IMR-90 (cell line): ENCODE measurements around the gene RNGTT. TPM values are rescaled to one million over a fixed set of nuclear protein-coding genes. Genes with fewer than 3 reads are reported as not detected.

Experiments used
- ATAC-seq: fragments of 200-7000 bp; cut with Tn5 transposase; 2 replicates; pipeline ENCODE4 v1.9.1; 2020; ENCODE audit warnings: low read depth, mild to moderate bottlenecking, moderate library complexity
- BruUV-seq: library from RNA; stranded (reverse); fragments of 400-500 nt; replicated peaks from 2 replicates; lab custom pipeline; 2021; lab: Mats Ljungman, UMichigan
- CTCF ChIA-PET: fragments of 300-600 bp; formaldehyde crosslinking; extraction: SDS; loops from one replicate; lab custom pipeline; 2021; ENCODE audit warnings: antibody characterized with exemption; lab: Yijun Ruan, JAX
- POLR2A ChIA-PET: fragments of 300-600 bp; sonication (Branson Sonifier 250); formaldehyde crosslinking; loops from one replicate; lab custom pipeline; 2022; ENCODE audit warnings: antibody characterized with exemption; ENCODE audit not compliant: unreplicated experiment; lab: Charles Lee
- DNase-seq: peaks from one replicate; pipeline ENCODE4 v3.0.0; 2013
- H2AFZ ChIP-seq: replicated peaks from 2 replicates; pipeline ENCODE3; 2013; ENCODE audit warnings: low read length, mild to moderate bottlenecking; ENCODE audit not compliant: poor library complexity
- H2AK5ac ChIP-seq: 2 replicates; pipeline ENCODE4 v1.6.1; 2013; ENCODE audit warnings: low read depth, low read length, inconsistent platforms
- H2AK9ac ChIP-seq: replicated peaks from 2 replicates; pipeline ENCODE3; 2013; ENCODE audit warnings: mild to moderate bottlenecking, low read depth, low read length, moderate library complexity; ENCODE audit not compliant: poor library complexity
- H2BK120ac ChIP-seq: 2 replicates; pipeline ENCODE4 v1.6.1; 2013; ENCODE audit warnings: low read depth, low read length, inconsistent platforms
- H2BK15ac ChIP-seq: 3 replicates; pipeline ENCODE4 v1.6.1; 2013; ENCODE audit warnings: low read depth, low read length, inconsistent platforms
- H2BK20ac ChIP-seq: 2 replicates; pipeline ENCODE4 v1.6.1; 2013; ENCODE audit warnings: low read depth, mild to moderate bottlenecking, inconsistent platforms, low read length, moderate library complexity
- H2BK5ac ChIP-seq: 2 replicates; pipeline ENCODE4 v1.6.1; 2013; ENCODE audit warnings: mild to moderate bottlenecking, low read depth, low read length, inconsistent platforms; ENCODE audit not compliant: poor library complexity, severe bottlenecking
- H3K14ac ChIP-seq: replicated peaks from 2 replicates; pipeline ENCODE4 v1.6.1; 2013; ENCODE audit warnings: low read depth, low read length, inconsistent platforms
- H3K18ac ChIP-seq: 2 replicates; pipeline ENCODE4 v1.6.1; 2013; ENCODE audit warnings: low read depth, low read length, control low read depth
- H3K23ac ChIP-seq: 2 replicates; pipeline ENCODE4 v1.6.1; 2013; ENCODE audit warnings: low read depth, low read length, inconsistent platforms
- H3K27ac ChIP-seq: 2 replicates; pipeline ENCODE4 v1.5.1; 2013; ENCODE audit warnings: mild to moderate bottlenecking, control low read depth, low read length; ENCODE audit not compliant: insufficient read depth
- H3K27me3 ChIP-seq: 2 replicates; pipeline ENCODE4 v1.6.1; 2013; ENCODE audit warnings: low read length; ENCODE audit not compliant: control insufficient read depth, insufficient read depth
- H3K36me3 ChIP-seq: 2 replicates; pipeline ENCODE4 v1.6.1; 2013; ENCODE audit warnings: low read length, mixed read lengths; ENCODE audit not compliant: control insufficient read depth, insufficient read depth
- H3K4ac ChIP-seq: 2 replicates; pipeline ENCODE4 v1.6.1; 2013; ENCODE audit warnings: low read depth, low read length, inconsistent platforms
- H3K4me1 ChIP-seq: 2 replicates; pipeline ENCODE4 v1.6.1; 2013; ENCODE audit warnings: low read length, mixed read lengths; ENCODE audit not compliant: control insufficient read depth, insufficient read depth
- H3K4me2 ChIP-seq: 2 replicates; pipeline ENCODE4 v1.6.1; 2013; ENCODE audit warnings: low read depth, mild to moderate bottlenecking, control low read depth, low read length, moderate library complexity
- H3K4me3 ChIP-seq: 2 replicates; pipeline ENCODE4 v1.5.1; 2013; ENCODE audit warnings: low read depth, mild to moderate bottlenecking, control low read depth, low read length, moderate library complexity; ENCODE audit not compliant: insufficient read depth
- H3K56ac ChIP-seq: 2 replicates; pipeline ENCODE4 v1.6.1; 2013; ENCODE audit warnings: low read length, inconsistent platforms; ENCODE audit not compliant: insufficient read depth; ENCODE audit errors: extremely low read depth
- H3K79me1 ChIP-seq, 2 experiments: 2 replicates each; pipeline ENCODE4 v1.6.1; 2013; ENCODE audit warnings: low read length in 2 of 2, inconsistent platforms in 1 of 2, low read depth in 1 of 2
- H3K9ac ChIP-seq: 2 replicates; pipeline ENCODE4 v1.6.1; 2013; ENCODE audit warnings: low read depth, low read length, control low read depth
- H3K9me1 ChIP-seq: 2 replicates; pipeline ENCODE4 v1.6.1; 2013; ENCODE audit warnings: low read length, inconsistent platforms; ENCODE audit not compliant: insufficient read depth
- H3K9me3 ChIP-seq: 2 replicates; pipeline ENCODE4 v1.6.1; 2013; ENCODE audit warnings: low read length; ENCODE audit not compliant: control insufficient read depth, insufficient read depth
- H4K20me1 ChIP-seq: 2 replicates; pipeline ENCODE4 v1.6.1; 2013; ENCODE audit warnings: low read length, inconsistent platforms; ENCODE audit not compliant: insufficient read depth
- H4K5ac ChIP-seq: 2 replicates; pipeline ENCODE4 v1.6.1; 2013; ENCODE audit warnings: mild to moderate bottlenecking, low read depth, low read length, control low read depth
- H4K8ac ChIP-seq, 2 experiments: 2 replicates each; pipeline ENCODE4 v1.6.1; 2013; ENCODE audit warnings: low read depth in 2 of 2, low read length in 2 of 2, control low read depth in 1 of 2, inconsistent platforms in 1 of 2
- H4K91ac ChIP-seq: 2 replicates; pipeline ENCODE4 v1.6.1; 2013; ENCODE audit warnings: low read depth, low read length, inconsistent platforms; ENCODE audit not compliant: insufficient read depth
- BHLHE40 ChIP-seq: fragments of 150-350 bp; IDR thresholded peaks from 2 replicates; pipeline ENCODE4 v1.6.1; 2016; ENCODE audit warnings: mild to moderate bottlenecking, low read depth, low read length
- CEBPB ChIP-seq: IDR thresholded peaks from 2 replicates; pipeline ENCODE4 v1.6.1; 2012; ENCODE audit warnings: low read depth, low read length, improper control_type of control experiment
- CHD1 ChIP-seq: IDR thresholded peaks from 2 replicates; pipeline ENCODE4 v1.6.1; 2012; ENCODE audit warnings: low read depth, low read length, improper control_type of control experiment
- CTCF ChIP-seq: conservative IDR thresholded peaks from 2 replicates; pipeline ENCODE4 v1.5.1; 2012; ENCODE audit warnings: mild to moderate bottlenecking, low read depth, low read length, improper control_type of control experiment
- ELK1 ChIP-seq: fragments of 150-350 bp; IDR thresholded peaks from 2 replicates; pipeline ENCODE4 v1.6.1; 2016; ENCODE audit warnings: low read depth, mild to moderate bottlenecking, low read length, moderate library complexity, borderline replicate concordance
- FOS ChIP-seq: fragments of 150-350 bp; IDR thresholded peaks from 2 replicates; pipeline ENCODE4 v1.6.1; 2016; ENCODE audit warnings: low read depth, low read length
- MXI1 ChIP-seq: IDR thresholded peaks from 2 replicates; pipeline ENCODE4 v1.6.1; 2012; ENCODE audit warnings: low read depth, mild to moderate bottlenecking, low read length, moderate library complexity, borderline replicate concordance
- NFE2L2 ChIP-seq: fragments of 150-350 bp; IDR thresholded peaks from 2 replicates; pipeline ENCODE4 v1.6.1; 2016; ENCODE audit warnings: low read depth, mild to moderate bottlenecking, low read length
- POLR2A ChIP-seq: IDR thresholded peaks from 2 replicates; pipeline ENCODE4 v1.6.1; 2012; ENCODE audit warnings: mild to moderate bottlenecking, low read depth, low read length
- RCOR1 ChIP-seq: IDR thresholded peaks from 2 replicates; pipeline ENCODE4 v1.6.1; 2012; ENCODE audit warnings: mild to moderate bottlenecking, low read length, improper control_type of control experiment; ENCODE audit not compliant: insufficient replicate concordance
- USF2 ChIP-seq: fragments of 150-350 bp; IDR thresholded peaks from 2 replicates; pipeline ENCODE4 v1.6.1; 2017; ENCODE audit warnings: mild to moderate bottlenecking, antibody characterized with exemption, low read length, low read depth
- WGBS, 2 experiments: methylation state at CpG; one replicate each; pipeline versions ENCODE4 v1.1.5 to v1.1.7; 2013; ENCODE audit warnings: missing lambda C conversion rate in 2 of 2; ENCODE audit not compliant: insufficient read length in 1 of 2; ENCODE audit errors: extremely low coverage in 2 of 2; 5-methylcytosine and 5-hydroxymethylcytosine counted together
- dilution Hi-C: fragments of 300-500 bp; cut with HindIII; formaldehyde crosslinking; loops from one replicate; pipeline ENCODE4 v1.14.3; 2018; ENCODE audit warnings: low sequenced_read_pairs; ENCODE audit not compliant: unreplicated experiment
- in situ Hi-C: fragments of 300-500 bp; cut with MboI; formaldehyde crosslinking; loops from 3 replicates; pipeline ENCODE4 v1.14.3; 2019; ENCODE audit warnings: low sequenced_read_pairs, inconsistent platforms, mixed read lengths
- intact Hi-C: fragments of 100-400 bp; cut with micrococcal nuclease; formaldehyde crosslinking; loops from 2 replicates; pipeline ENCODE4 v1.10.0; 2022
- polyA plus RNA-seq, 3 experiments: library from polyadenylated mRNA; depleted of rRNA; stranded (reverse); fragments of >200 nt; gene quantifications; 2 replicates each; pipeline ENCODE4 v1.2.3, GENCODE V29; 2012; ENCODE audit warnings: low replicate concordance in 1 of 3
- total RNA-seq: library from RNA; depleted of rRNA; stranded (reverse); fragments of >200 nt; gene quantifications from 2 replicates; pipeline ENCODE4 v1.2.3, GENCODE V29; 2012

Gene RNGTT
- total and polyA plus RNA-seq, 2 of the 4 experiments (the other 2 are of a cell fraction), result 5.4 to 21.7 TPM

DNA sequence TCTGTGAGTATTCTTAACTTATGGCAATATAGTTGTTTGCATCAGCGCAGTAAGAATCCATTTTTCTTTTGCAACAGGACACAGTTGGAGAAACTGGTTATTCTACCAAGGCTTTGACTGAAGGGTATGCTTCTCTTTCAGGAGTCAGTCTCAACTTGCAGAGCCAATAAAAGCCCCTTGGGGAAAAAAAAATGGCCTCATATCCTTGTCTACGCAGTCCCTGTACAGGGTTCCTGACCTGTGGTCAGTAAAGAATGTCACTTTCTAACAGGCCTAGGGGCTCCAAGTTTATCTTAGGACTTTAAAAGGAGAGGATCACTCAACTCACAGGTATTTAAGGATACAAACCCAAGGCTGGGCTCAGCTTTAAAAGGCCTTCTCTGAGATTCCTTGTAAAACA is 6.9 kb upstream of the RNGTT start:
- Histone ChIP-seq H4K5ac (no peak overlapping the region), H2BK120ac (no peak overlapping the region), H3K9me3 (no peaks in the 10 kb centered on the region; the same call in 1 of the 2 replicates), H4K8ac (no peak overlapping the region), H2AK9ac (no peak overlapping the region), H3K36me3 (no peaks in the 10 kb centered on the region), H3K27me3 (peaks cover 3% of the 10 kb centered on the region; the same call in 1 of the 2 replicates), H2AK5ac (no peak overlapping the region), H3K9me1 (no peaks in the 10 kb centered on the region), H4K20me1 (no peaks in the 10 kb centered on the region), H2BK15ac (no peak overlapping the region), H2AFZ (no peak overlapping the region), H2BK5ac (no peak overlapping the region), H3K18ac (no peak overlapping the region), H3K4me2 (no peak overlapping the region), H3K27ac (no peak overlapping the region), H3K4ac (no peak overlapping the region), H3K14ac (no peak overlapping the region), H3K4me1 (no peaks in the 10 kb centered on the region), H3K79me1 (no peaks in the 10 kb centered on the region), H3K9ac (no peak overlapping the region), H3K4me3 (no peak overlapping the region), H3K56ac (no peak overlapping the region), H3K23ac (no peak overlapping the region), H2BK20ac (no peak overlapping the region), H4K91ac (no peak overlapping the region)
- in situ Hi-C loops, result no loop called here
- TF ChIP-seq POLR2A, result no peak
- TF ChIP-seq CEBPB, result no peak
- no peak for TF ChIP-seq MXI1
- TF ChIP-seq CTCF, result no peak
- TF ChIP-seq FOS, result no peak
- TF ChIP-seq RCOR1, result no peak
- TF ChIP-seq CHD1, result no peak
- no peak for TF ChIP-seq ELK1
- TF ChIP-seq NFE2L2, result no peak
- TF ChIP-seq BHLHE40, result no peak
- no peak for TF ChIP-seq USF2
- intact Hi-C loops, result no loop called here
- ATAC-seq (no peak), DNase-seq (no peak)
- ChIA-PET POLR2A (no interaction called here), CTCF (interaction anchor here (0.6 kb wide), 1 partner anchor 69 kb away, joined by 3 read pairs; no protein-coding TSS in a partner anchor)
- dilution Hi-C loops, result no loop called here
- no CpG with 5 or more reads among the region's 2 CpGs for WGBS, 2 experiments
- BruUV-seq, result no TSS peak
